Liver (tissue), 9 donors: ENCODE results near the gene PLK2. TPM values are rescaled to one million over a fixed set of nuclear protein-coding genes. Genes with fewer than 3 reads are reported as not detected.

ENCODE experiments used
- DNase-seq: peaks from one replicate; pipeline ENCODE4 v3.0.0-alpha.2; 2017; ENCODE audit warnings: low spot score
- H3K27ac ChIP-seq, 2 donors: one replicate each; pipeline ENCODE4 v1.7.0; 2013; ENCODE audit warnings: inconsistent platforms in 2 of 2, low read length in 2 of 2, control low read depth in 1 of 2, low read depth in 1 of 2, mild to moderate bottlenecking in 1 of 2
- H3K27me3 ChIP-seq, 4 donors: one replicate each; pipeline versions ENCODE4 v1.6.1 to v1.7.0; 2013; ENCODE audit warnings: low read length in 3 of 4, inconsistent platforms in 1 of 4, mild to moderate bottlenecking in 1 of 4, moderate library complexity in 1 of 4; ENCODE audit not compliant: control insufficient read depth in 4 of 4, insufficient read depth in 4 of 4
- H3K36me3 ChIP-seq, 4 donors: one replicate each; pipeline versions ENCODE4 v1.6.1 to v1.7.0; 2013; ENCODE audit warnings: low read length in 3 of 4, mild to moderate bottlenecking in 3 of 4, low read depth in 1 of 4, moderate library complexity in 1 of 4; ENCODE audit not compliant: control insufficient read depth in 4 of 4, insufficient read depth in 3 of 4
- H3K4me1 ChIP-seq, 4 donors: one replicate each; pipeline versions ENCODE4 v1.6.1 to v1.7.0; 2013; ENCODE audit warnings: low read length in 3 of 4, mild to moderate bottlenecking in 3 of 4, moderate library complexity in 1 of 4; ENCODE audit not compliant: control insufficient read depth in 4 of 4, insufficient read depth in 4 of 4
- H3K4me3 ChIP-seq, 3 donors: one replicate each; pipeline versions ENCODE4 v1.6.1 to v1.7.0; 2013; ENCODE audit warnings: low read length in 3 of 3, control low read depth in 1 of 3, low read depth in 1 of 3, mild to moderate bottlenecking in 1 of 3
- H3K9ac ChIP-seq, 2 donors: one replicate each; pipeline ENCODE4 v1.7.0; 2013; ENCODE audit warnings: low read length in 2 of 2, mild to moderate bottlenecking in 2 of 2, moderate library complexity in 2 of 2, control low read depth in 1 of 2, low read depth in 1 of 2
- H3K9me3 ChIP-seq, 4 donors: one replicate each; pipeline versions ENCODE4 v1.6.1 to v1.7.0; 2013; ENCODE audit warnings: low read length in 3 of 4; ENCODE audit not compliant: control insufficient read depth in 4 of 4
- EGR1 ChIP-seq, 2 donors: IDR thresholded peaks; 2 replicates each; pipeline ENCODE4 v1.6.1; 2016 to 2018; ENCODE audit warnings: antibody characterized with exemption in 2 of 2, low read depth in 2 of 2
- FOXA1 ChIP-seq: IDR thresholded peaks from 2 replicates; pipeline ENCODE4 v1.6.1; 2016; ENCODE audit warnings: antibody characterized with exemption
- FOXA2 ChIP-seq: IDR thresholded peaks from 2 replicates; pipeline ENCODE4 v1.6.1; 2016; ENCODE audit warnings: antibody characterized with exemption
- GABPA ChIP-seq, 2 donors: IDR thresholded peaks in 1 of 2; conservative IDR thresholded peaks in 1 of 2; 2 replicates each; pipeline ENCODE4 v1.6.1; 2016; ENCODE audit warnings: antibody characterized with exemption in 2 of 2, mild to moderate bottlenecking in 1 of 2, moderate library complexity in 1 of 2
- HNF4A ChIP-seq, 2 donors: conservative IDR thresholded peaks; 2 replicates each; pipeline ENCODE4 v1.6.1; 2016; ENCODE audit warnings: antibody characterized with exemption in 2 of 2, mild to moderate bottlenecking in 2 of 2
- HNF4G ChIP-seq: IDR thresholded peaks from 2 replicates; pipeline ENCODE4 v1.6.1; 2016; ENCODE audit warnings: antibody characterized with exemption
- JUND ChIP-seq, 2 donors: IDR thresholded peaks; 2 replicates each; pipeline ENCODE4 v1.6.1; 2016; ENCODE audit warnings: antibody characterized with exemption in 2 of 2
- NR2F2 ChIP-seq: IDR thresholded peaks from 2 replicates; pipeline ENCODE4 v1.6.1; 2016; ENCODE audit warnings: antibody characterized with exemption
- RAD21 ChIP-seq, 2 donors: IDR thresholded peaks; 2 replicates each; pipeline ENCODE4 v1.6.1; 2016; ENCODE audit warnings: antibody characterized with exemption in 2 of 2, mild to moderate bottlenecking in 2 of 2
- RXRA ChIP-seq, 2 donors: IDR thresholded peaks; 2 replicates each; pipeline ENCODE4 v1.6.1; 2017 to 2018; ENCODE audit warnings: antibody characterized with exemption in 2 of 2, mild to moderate bottlenecking in 1 of 2
- SP1 ChIP-seq: IDR thresholded peaks from 2 replicates; pipeline ENCODE4 v1.6.1; 2018; ENCODE audit warnings: antibody characterized with exemption, mild to moderate bottlenecking
- TAF1 ChIP-seq: conservative IDR thresholded peaks from 2 replicates; pipeline ENCODE4 v1.6.1; 2016; ENCODE audit warnings: antibody characterized with exemption, mild to moderate bottlenecking
- YY1 ChIP-seq: IDR thresholded peaks from 2 replicates; pipeline ENCODE4 v1.6.1; 2016; ENCODE audit warnings: antibody characterized with exemption, mild to moderate bottlenecking
- WGBS: extraction: QIAGEN DNeasy Blood & Tissue Kit; methylation state at CpG from one replicate; pipeline ENCODE4 v1.1.7; 2013; 5-methylcytosine and 5-hydroxymethylcytosine counted together
- polyA plus RNA-seq, 2 donors: library from polyadenylated mRNA; stranded (reverse) in 1 of 2; unstranded in 1 of 2; fragments of 200-250 nt in 1 of 2; fragments of >200 nt in 1 of 2; fragmentation: Nextera tagmentation in 1 of 2; extraction: Ambion mirVana in 1 of 2; gene quantifications; one replicate each; pipeline versions ENCODE4 v1.2.1 to v1.2.3, GENCODE V29; 2013 to 2015
- total RNA-seq, 2 donors: library from RNA; depleted of rRNA; stranded (reverse); fragments of >200 nt; gene quantifications; one replicate each; pipeline ENCODE4 v1.2.3, GENCODE V29; 2014
- TF ChIP-seq, protein P1 (sequence below): IDR thresholded peaks from 2 replicates; pipeline ENCODE4 v1.6.1; 2016; ENCODE audit warnings: antibody characterized with exemption, mild to moderate bottlenecking
- TF ChIP-seq, protein P2 (sequence below): IDR thresholded peaks from 2 replicates; pipeline ENCODE4 v1.6.1; 2016; ENCODE audit warnings: antibody characterized with exemption
- TF ChIP-seq, protein P3 (sequence below): fragments of 150-350 bp; IDR thresholded peaks from 2 replicates; pipeline ENCODE4 v1.5.1; 2017; ENCODE audit warnings: improper control_type of control experiment, low read depth, low read length; ENCODE audit not compliant: missing input control
- TF ChIP-seq, protein P4 (sequence below): IDR thresholded peaks from 2 replicates; pipeline ENCODE4 v1.6.1; 2016; ENCODE audit warnings: antibody characterized with exemption
- TF ChIP-seq, protein P5 (sequence below): IDR thresholded peaks from 2 replicates; pipeline ENCODE4 v1.6.1; 2016; ENCODE audit warnings: antibody characterized with exemption
- donor health status: healthy.
- donor health status: healthy.
- donor health status: healthy.
- donor health status: healthy.
- donor health status: healthy.

Gene PLK2
- total and polyA plus RNA-seq, 4 donors, result 5.9 to 39.5 (median 22.3) TPM

DNA sequence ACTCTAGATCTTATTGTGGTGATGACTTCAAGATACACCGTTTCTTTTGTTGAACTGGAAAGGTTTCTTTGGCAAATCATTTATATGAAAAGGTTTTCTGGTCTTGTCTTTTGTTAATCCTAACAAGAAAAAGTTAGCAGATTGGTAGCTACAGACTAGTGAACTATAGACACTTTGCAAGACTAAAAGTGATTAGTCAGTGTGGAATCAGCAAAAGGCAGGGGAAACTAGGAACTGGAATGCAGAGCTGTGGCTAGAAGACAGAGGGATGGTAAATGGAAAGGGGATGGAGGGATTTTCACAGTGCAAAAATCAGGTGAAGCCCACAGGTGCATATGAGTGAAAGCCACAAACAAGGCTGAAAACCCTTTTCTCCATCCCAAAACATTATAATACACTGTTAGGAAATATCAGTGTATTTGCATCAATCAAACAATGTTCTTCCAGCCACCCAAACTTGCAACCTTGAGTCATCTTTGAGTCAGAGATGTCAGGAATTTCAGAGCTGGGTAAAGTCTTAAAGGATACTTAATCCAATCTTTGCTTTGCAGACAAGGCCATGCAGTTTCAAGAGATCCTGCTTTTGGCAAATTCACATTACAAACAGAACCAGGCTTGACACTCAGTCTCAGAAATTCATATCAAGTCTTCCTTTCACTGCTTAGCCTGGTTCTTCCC lies 52.7 kb downstream of the PLK2 start:
- WGBS, result 71% methylated on average over 1 of the region's 1 CpG
- no peaks in the 10 kb centered on the region for H3K4me1 ChIP-seq
- H3K36me3 ChIP-seq, result no peaks in the 10 kb centered on the region
- H3K27ac ChIP-seq, result no peak overlapping the region
- DNase-seq, result no peak
- peaks cover 0 to 2% (median 0%) of the 10 kb centered on the region in 4 donors for H3K27me3 ChIP-seq
- no peak overlapping the region for H3K4me3 ChIP-seq
- no peak overlapping the region for H3K9ac ChIP-seq
- TF ChIP-seq TAF1 (no peak), HNF4G (no peak), YY1 (no peak), JUND (IDR thresholded peaks at IDR 0.05) (no peak), NR2F2 (no peak), HNF4A (conservative IDR thresholded peaks at IDR 0.05) (no peak)
- TF ChIP-seq, protein P1, sequence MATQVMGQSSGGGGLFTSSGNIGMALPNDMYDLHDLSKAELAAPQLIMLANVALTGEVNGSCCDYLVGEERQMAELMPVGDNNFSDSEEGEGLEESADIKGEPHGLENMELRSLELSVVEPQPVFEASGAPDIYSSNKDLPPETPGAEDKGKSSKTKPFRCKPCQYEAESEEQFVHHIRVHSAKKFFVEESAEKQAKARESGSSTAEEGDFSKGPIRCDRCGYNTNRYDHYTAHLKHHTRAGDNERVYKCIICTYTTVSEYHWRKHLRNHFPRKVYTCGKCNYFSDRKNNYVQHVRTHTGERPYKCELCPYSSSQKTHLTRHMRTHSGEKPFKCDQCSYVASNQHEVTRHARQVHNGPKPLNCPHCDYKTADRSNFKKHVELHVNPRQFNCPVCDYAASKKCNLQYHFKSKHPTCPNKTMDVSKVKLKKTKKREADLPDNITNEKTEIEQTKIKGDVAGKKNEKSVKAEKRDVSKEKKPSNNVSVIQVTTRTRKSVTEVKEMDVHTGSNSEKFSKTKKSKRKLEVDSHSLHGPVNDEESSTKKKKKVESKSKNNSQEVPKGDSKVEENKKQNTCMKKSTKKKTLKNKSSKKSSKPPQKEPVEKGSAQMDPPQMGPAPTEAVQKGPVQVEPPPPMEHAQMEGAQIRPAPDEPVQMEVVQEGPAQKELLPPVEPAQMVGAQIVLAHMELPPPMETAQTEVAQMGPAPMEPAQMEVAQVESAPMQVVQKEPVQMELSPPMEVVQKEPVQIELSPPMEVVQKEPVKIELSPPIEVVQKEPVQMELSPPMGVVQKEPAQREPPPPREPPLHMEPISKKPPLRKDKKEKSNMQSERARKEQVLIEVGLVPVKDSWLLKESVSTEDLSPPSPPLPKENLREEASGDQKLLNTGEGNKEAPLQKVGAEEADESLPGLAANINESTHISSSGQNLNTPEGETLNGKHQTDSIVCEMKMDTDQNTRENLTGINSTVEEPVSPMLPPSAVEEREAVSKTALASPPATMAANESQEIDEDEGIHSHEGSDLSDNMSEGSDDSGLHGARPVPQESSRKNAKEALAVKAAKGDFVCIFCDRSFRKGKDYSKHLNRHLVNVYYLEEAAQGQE, result no peak
- TF ChIP-seq, protein P2, sequence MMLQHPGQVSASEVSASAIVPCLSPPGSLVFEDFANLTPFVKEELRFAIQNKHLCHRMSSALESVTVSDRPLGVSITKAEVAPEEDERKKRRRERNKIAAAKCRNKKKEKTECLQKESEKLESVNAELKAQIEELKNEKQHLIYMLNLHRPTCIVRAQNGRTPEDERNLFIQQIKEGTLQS, result no peak
- H3K9me3 ChIP-seq, result no peaks in the 10 kb centered on the region

DNA sequence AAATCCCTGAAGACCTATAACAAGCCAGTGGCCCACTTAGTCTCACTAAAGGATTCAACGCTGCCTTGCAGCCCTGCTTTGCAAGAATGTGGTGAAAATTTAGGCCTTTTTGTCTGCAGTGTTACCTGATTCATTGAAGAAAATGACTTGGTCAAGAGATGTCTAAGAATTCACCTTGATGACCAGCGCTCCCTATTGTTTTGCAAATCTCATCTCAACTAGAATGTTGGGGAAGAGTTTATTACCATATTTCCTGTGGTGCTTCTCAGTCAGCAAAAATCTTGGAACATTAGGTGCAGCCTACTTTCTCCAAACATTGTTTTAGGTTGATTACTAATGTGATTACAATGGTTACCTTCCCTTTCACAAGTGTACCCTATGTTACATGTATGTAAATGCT lies 53.5 kb downstream of the PLK2 start:
- TF ChIP-seq YY1, result no peak
- no peak for TF ChIP-seq SP1
- TF ChIP-seq EGR1 (IDR thresholded peaks at IDR 0.05; ENCODE audit: low read depth in 2 of 2), result no peak
- no peak for TF ChIP-seq JUND (IDR thresholded peaks at IDR 0.05)
- TF ChIP-seq, protein P2, result no peak
- TF ChIP-seq HNF4G, result no peak
- no peak for TF ChIP-seq NR2F2
- TF ChIP-seq RAD21 (IDR thresholded peaks at IDR 0.05), result no peak
- TF ChIP-seq, protein P1, result no peak
- TF ChIP-seq, protein P3, sequence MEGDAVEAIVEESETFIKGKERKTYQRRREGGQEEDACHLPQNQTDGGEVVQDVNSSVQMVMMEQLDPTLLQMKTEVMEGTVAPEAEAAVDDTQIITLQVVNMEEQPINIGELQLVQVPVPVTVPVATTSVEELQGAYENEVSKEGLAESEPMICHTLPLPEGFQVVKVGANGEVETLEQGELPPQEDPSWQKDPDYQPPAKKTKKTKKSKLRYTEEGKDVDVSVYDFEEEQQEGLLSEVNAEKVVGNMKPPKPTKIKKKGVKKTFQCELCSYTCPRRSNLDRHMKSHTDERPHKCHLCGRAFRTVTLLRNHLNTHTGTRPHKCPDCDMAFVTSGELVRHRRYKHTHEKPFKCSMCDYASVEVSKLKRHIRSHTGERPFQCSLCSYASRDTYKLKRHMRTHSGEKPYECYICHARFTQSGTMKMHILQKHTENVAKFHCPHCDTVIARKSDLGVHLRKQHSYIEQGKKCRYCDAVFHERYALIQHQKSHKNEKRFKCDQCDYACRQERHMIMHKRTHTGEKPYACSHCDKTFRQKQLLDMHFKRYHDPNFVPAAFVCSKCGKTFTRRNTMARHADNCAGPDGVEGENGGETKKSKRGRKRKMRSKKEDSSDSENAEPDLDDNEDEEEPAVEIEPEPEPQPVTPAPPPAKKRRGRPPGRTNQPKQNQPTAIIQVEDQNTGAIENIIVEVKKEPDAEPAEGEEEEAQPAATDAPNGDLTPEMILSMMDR, result no peak
- TF ChIP-seq, protein P4, sequence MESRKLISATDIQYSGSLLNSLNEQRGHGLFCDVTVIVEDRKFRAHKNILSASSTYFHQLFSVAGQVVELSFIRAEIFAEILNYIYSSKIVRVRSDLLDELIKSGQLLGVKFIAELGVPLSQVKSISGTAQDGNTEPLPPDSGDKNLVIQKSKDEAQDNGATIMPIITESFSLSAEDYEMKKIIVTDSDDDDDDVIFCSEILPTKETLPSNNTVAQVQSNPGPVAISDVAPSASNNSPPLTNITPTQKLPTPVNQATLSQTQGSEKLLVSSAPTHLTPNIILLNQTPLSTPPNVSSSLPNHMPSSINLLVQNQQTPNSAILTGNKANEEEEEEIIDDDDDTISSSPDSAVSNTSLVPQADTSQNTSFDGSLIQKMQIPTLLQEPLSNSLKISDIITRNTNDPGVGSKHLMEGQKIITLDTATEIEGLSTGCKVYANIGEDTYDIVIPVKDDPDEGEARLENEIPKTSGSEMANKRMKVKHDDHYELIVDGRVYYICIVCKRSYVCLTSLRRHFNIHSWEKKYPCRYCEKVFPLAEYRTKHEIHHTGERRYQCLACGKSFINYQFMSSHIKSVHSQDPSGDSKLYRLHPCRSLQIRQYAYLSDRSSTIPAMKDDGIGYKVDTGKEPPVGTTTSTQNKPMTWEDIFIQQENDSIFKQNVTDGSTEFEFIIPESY, result no peak
- TF ChIP-seq HNF4A (conservative IDR thresholded peaks at IDR 0.05), result no peak
- no peak for TF ChIP-seq TAF1
- TF ChIP-seq GABPA (IDR thresholded peaks at IDR 0.05 in 1 of 2, conservative IDR thresholded peaks at IDR 0.05 in 1 of 2), result no peak
- no peak for TF ChIP-seq FOXA2
- no peak for TF ChIP-seq FOXA1
- TF ChIP-seq, protein P5, sequence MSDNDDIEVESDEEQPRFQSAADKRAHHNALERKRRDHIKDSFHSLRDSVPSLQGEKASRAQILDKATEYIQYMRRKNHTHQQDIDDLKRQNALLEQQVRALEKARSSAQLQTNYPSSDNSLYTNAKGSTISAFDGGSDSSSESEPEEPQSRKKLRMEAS, result no peak
- TF ChIP-seq RXRA (IDR thresholded peaks at IDR 0.05), result no peak
- 75% methylated on average over 2 of the region's 2 CpGs for WGBS
- Histone ChIP-seq H3K27ac (no peak overlapping the region), H3K4me1 (no peaks in the 10 kb centered on the region), H3K36me3 (no peaks in the 10 kb centered on the region), H3K9ac (no peak overlapping the region), H3K4me3 (no peak overlapping the region), H3K27me3 (peaks cover 0 to 2% (median 0%) of the 10 kb centered on the region in 4 donors), H3K9me3 (no peaks in the 10 kb centered on the region)
- no peak for DNase-seq
